Epithelial cell of proximal tubule (primary cell): Measurements from ENCODE around the gene HTR6. TPM values are rescaled to one million over a fixed set of nuclear protein-coding genes. Genes with fewer than 3 reads are reported as not detected.

Experiments
- DNase-seq: peaks from one replicate; pipeline ENCODE4 v3.0.0-alpha.2; 2011; ENCODE audit warnings: low read depth
- H3K4me3 ChIP-seq: 2 replicates; pipeline ENCODE4 v1.5.1; 2011; ENCODE audit warnings: low read depth, mild to moderate bottlenecking, low read length
- CTCF ChIP-seq: conservative IDR thresholded peaks from 2 replicates; pipeline ENCODE4 v1.5.1; 2012; ENCODE audit warnings: low read depth, mild to moderate bottlenecking, low read length
- total RNA-seq: library from RNA; depleted of rRNA; stranded (reverse); fragments of >200 nt; gene quantifications from 2 replicates; pipeline ENCODE4 v1.2.3, GENCODE V29; 2015

HTR6 gene
- total RNA-seq, 1 donor from 2014 or later = not detected

DNA sequence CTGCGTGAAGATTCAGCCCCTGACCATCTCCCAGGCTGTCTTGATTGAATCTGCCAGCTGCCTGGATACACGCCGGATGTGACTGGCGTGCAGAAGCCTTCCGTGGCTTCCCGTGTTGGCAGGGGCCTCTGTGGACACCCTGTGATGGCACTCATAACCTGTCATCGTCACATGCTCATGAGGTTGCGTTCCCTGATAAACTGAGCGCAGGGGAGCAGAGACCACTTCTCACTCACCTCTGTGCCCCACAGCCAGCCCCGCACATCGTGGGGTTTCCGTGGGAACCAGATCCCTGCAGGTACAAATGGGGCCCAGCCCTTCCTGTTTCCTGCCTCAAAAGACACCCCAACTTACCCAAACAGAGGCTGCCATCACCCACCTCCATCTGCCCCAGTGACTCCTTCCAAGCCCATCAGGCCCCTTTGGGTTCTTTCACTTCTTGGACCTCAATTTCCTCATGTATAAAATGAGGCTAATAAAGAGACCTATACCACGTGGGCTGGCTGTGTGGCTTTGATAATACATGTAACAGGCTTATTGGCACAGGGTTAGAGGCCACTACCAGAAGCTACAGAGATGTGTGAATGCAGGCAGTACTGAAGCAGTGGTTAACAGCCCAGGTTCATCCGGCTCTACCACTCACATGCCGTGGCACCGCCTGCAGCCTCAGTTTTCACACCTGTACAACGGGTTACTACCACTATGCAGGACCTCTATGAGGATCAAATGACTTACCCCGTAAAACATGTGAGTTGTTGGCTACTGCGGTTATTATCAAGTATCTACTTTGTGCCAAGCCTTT, 23.6 kb downstream of the HTR6 start:
- TF ChIP-seq CTCF = no peak
- DNase-seq = no peak
- H3K4me3 ChIP-seq = no peak overlapping the region

DNA sequence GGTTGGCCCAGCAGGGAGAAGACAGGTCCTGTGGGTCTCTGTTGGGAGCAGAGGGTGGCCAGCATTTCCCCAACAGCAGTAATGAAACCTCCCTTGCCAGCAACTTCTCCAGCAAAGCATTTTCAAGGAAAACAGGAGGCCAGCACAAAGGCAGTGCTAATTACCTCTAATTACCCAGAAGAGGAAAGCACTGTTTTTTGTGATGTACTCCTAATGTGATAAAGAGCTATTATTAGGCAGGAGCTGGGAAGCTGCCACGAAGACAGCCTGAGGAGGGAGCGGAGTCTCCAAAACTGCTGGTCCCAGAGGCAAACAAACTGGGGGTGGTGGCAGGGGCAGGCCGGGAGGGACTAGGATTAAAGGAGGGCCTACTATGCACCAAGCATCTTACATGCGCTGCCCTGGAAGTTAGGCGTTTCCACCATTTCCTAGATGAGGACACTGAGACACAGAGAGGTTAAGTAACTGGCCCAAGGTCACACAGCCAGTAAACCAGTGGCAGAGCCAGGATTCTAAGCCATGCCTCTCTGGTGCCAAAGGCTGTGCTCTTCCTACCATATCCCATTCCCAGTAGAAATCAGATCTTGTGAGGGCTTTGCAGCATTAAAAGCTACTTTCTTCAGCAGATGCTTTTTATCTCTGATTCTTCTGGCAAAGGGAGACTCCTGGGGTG, 24.5 kb downstream of the HTR6 start:
- H3K4me3 ChIP-seq = no peak overlapping the region
- TF ChIP-seq CTCF = no peak
- no peak for DNase-seq

DNA sequence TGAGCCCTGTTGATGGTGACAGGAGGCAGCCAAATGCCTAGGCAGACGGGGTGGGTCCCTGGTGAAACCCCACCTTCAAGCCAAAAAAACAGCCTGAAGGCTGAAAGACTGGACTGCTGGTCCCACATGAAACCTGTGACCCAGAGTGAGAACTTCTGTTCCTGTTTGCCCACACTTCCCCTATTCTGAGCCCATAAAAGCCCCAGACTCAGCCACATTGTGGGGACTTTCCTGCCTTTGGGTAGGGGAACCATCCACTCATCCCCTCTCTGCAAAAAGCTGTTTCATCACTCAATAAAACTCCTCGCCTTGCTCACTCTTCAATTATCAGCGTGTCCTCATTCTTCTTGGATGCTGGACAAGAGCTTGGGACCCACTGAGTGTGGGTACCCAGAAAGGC, 25.2 kb downstream of the HTR6 start:
- no peak for TF ChIP-seq CTCF
- H3K4me3 ChIP-seq = no peak overlapping the region
- DNase-seq = no peak

GRCh38 chr1:19690342-19690741, 25.7 kb downstream of the HTR6 start:
- no peak overlapping the region for H3K4me3 ChIP-seq
- TF ChIP-seq CTCF = no peak
- no peak for DNase-seq

DNA sequence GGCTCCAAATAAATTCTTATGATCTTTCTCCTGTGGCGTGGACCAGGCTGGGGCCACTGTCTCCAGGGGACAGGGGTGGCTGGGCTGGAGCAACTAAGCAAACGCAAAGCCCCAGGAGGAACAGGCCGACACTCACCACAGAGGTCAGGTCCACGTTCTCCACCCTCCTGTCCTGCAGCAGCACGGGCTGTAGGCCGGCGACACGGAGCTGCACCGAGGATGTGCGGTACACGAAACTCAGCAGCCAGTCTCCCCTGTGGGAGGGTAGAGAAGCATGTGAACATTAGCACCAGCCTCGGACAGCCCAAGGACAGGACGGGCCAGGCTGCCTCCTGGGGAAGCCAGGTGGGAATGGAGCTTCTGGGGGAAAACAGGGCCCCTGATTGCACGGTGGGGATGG, 29.6 kb downstream of the HTR6 start:
- DNase-seq = no peak
- TF ChIP-seq CTCF = no peak

GRCh38 chr1:19695772-19696171, 31.1 kb downstream of the HTR6 start:
- no peak for DNase-seq
- H3K4me3 ChIP-seq = no peak overlapping the region
- TF ChIP-seq CTCF = no peak

More for the DNA sequence above, 29.6 kb downstream of the HTR6 start:
- no peak overlapping the region for H3K4me3 ChIP-seq
